Caco-2 (cell line): Measurements from ENCODE around the gene NDUFS2. TPM values are rescaled to one million over a fixed set of nuclear protein-coding genes. Genes with fewer than 3 reads are reported as not detected.

Experiments used
- BruUV-seq: library from RNA; stranded (reverse); fragments of 400-500 nt; replicated peaks from 2 replicates; lab custom pipeline; 2021; lab: Mats Ljungman, UMichigan
- CTCF ChIA-PET: fragments of 300-600 bp; sonication (Branson Sonifier 250); formaldehyde crosslinking; loops from one replicate; lab custom pipeline; 2022; ENCODE audit warnings: antibody characterized with exemption; lab: Charles Lee
- POLR2A ChIA-PET: fragments of 300-600 bp; sonication (Branson Sonifier 250); formaldehyde crosslinking; loops from one replicate; lab custom pipeline; 2022; ENCODE audit warnings: antibody characterized with exemption; lab: Charles Lee
- DNase-seq, 2 experiments: peaks; one replicate each; pipeline versions ENCODE4 v3.0.0 to v3.0.0-alpha.2; 2020 to 2022
- H3K27me3 ChIP-seq: replicated peaks from 2 replicates; pipeline ENCODE4 v1.6.0; 2011; ENCODE audit warnings: low read length; ENCODE audit not compliant: control insufficient read depth, insufficient read depth
- H3K36me3 ChIP-seq: 2 replicates; pipeline ENCODE4 v1.5.1; 2011; ENCODE audit warnings: low read length; ENCODE audit not compliant: control insufficient read depth, insufficient read depth
- H3K4me1 ChIP-seq: fragments of 250-450 bp; sonication (Bioruptor Pico); 2 replicates; pipeline ENCODE4 v1.5.1; 2020; ENCODE audit warnings: mild to moderate bottlenecking
- H3K4me3 ChIP-seq: 2 replicates; pipeline ENCODE4 v1.5.1; 2011; ENCODE audit warnings: low read depth, mild to moderate bottlenecking, control low read depth, low read length
- H3K9me3 ChIP-seq: fragments of 250-450 bp; sonication (Bioruptor Pico); 2 replicates; pipeline ENCODE4 v1.5.1; 2020; ENCODE audit warnings: mild to moderate bottlenecking, moderate library complexity
- H3K27ac Mint-ChIP-seq: one replicate; pipeline ENCODE4 v1.8.0; 2022; ENCODE audit warnings: mixed read lengths; ENCODE audit not compliant: unreplicated experiment
- H3K27me3 Mint-ChIP-seq: one replicate; pipeline ENCODE4 v1.8.0; 2022; ENCODE audit warnings: mixed read lengths; ENCODE audit not compliant: insufficient read depth, unreplicated experiment
- H3K36me3 Mint-ChIP-seq: one replicate; pipeline ENCODE4 v1.8.0; 2022; ENCODE audit warnings: mild to moderate bottlenecking, mixed read lengths; ENCODE audit not compliant: insufficient read depth, unreplicated experiment
- H3K4me1 Mint-ChIP-seq: one replicate; pipeline ENCODE4 v1.8.0; 2022; ENCODE audit warnings: low read depth, mixed read lengths; ENCODE audit not compliant: unreplicated experiment
- H3K4me3 Mint-ChIP-seq: one replicate; pipeline ENCODE4 v1.8.0; 2022; ENCODE audit warnings: mild to moderate bottlenecking, moderate library complexity, mixed read lengths; ENCODE audit not compliant: unreplicated experiment
- H3K9me3 Mint-ChIP-seq: one replicate; pipeline ENCODE4 v1.8.0; 2022; ENCODE audit warnings: mixed read lengths; ENCODE audit not compliant: unreplicated experiment
- intact Hi-C: fragments of 100-400 bp; cut with micrococcal nuclease; formaldehyde crosslinking; loops from one replicate; pipeline ENCODE4 v1.10.0; 2022; ENCODE audit not compliant: unreplicated experiment
- total RNA-seq: library from RNA; stranded (reverse); gene quantifications from 2 replicates; pipeline ENCODE4 v1.2.3, GENCODE V29; 2022
- TF ChIP-seq, protein P1 (sequence below), 2 experiments: fragments of 200-600 bp in 1 of 2; IDR thresholded peaks; 1 replicate in 1 of 2; 2 replicates in 1 of 2; pipeline versions ENCODE4 v1.5.1 to v1.8.0; 2011 to 2022; ENCODE audit warnings: antibody characterized with exemption in 1 of 2, control low read depth in 1 of 2, inconsistent platforms in 1 of 2, low read depth in 1 of 2, low read length in 1 of 2, mild to moderate bottlenecking in 1 of 2, moderate library complexity in 1 of 2; ENCODE audit not compliant: insufficient read depth in 1 of 2, severe bottlenecking in 1 of 2, unreplicated experiment in 1 of 2

Gene NDUFS2
- total RNA-seq, 1 experiment from 2014 or later, result 115 TPM

GRCh38 chr1:161161652-161162051, 40.5 kb upstream of the NDUFS2 start:
- no peaks in the 10 kb centered on the region for H3K4me1 Mint-ChIP-seq
- H3K27ac Mint-ChIP-seq, result no peak overlapping the region
- H3K4me3 Mint-ChIP-seq, result no peak overlapping the region
- Histone ChIP-seq H3K27me3 (no peaks in the 10 kb centered on the region), H3K9me3 (no peaks in the 10 kb centered on the region), H3K4me3 (no peak overlapping the region), H3K4me1 (peaks cover 10% of the 10 kb centered on the region; the same call in 1 of the 2 replicates), H3K36me3 (peaks cover 3% of the 10 kb centered on the region)
- ChIA-PET CTCF (interaction anchor here (0.8 kb wide), 1 partner anchor 16 kb away, joined by 4 read pairs; no protein-coding TSS in a partner anchor), POLR2A (no interaction called here)
- DNase-seq, result no peak
- intact Hi-C loops, result no loop called here
- H3K36me3 Mint-ChIP-seq, result peaks cover 34% of the 10 kb centered on the region
- TF ChIP-seq, protein P1, sequence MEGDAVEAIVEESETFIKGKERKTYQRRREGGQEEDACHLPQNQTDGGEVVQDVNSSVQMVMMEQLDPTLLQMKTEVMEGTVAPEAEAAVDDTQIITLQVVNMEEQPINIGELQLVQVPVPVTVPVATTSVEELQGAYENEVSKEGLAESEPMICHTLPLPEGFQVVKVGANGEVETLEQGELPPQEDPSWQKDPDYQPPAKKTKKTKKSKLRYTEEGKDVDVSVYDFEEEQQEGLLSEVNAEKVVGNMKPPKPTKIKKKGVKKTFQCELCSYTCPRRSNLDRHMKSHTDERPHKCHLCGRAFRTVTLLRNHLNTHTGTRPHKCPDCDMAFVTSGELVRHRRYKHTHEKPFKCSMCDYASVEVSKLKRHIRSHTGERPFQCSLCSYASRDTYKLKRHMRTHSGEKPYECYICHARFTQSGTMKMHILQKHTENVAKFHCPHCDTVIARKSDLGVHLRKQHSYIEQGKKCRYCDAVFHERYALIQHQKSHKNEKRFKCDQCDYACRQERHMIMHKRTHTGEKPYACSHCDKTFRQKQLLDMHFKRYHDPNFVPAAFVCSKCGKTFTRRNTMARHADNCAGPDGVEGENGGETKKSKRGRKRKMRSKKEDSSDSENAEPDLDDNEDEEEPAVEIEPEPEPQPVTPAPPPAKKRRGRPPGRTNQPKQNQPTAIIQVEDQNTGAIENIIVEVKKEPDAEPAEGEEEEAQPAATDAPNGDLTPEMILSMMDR (IDR thresholded peaks at IDR 0.05; ENCODE audit: insufficient read depth in 1 of 2, low read depth in 1 of 2, low read length in 1 of 2, severe bottlenecking in 1 of 2, unreplicated experiment in 1 of 2), result no peak
- no TSS peak for BruUV-seq
- no peaks in the 10 kb centered on the region for H3K9me3 Mint-ChIP-seq
- H3K27me3 Mint-ChIP-seq, result no peaks in the 10 kb centered on the region

DNA sequence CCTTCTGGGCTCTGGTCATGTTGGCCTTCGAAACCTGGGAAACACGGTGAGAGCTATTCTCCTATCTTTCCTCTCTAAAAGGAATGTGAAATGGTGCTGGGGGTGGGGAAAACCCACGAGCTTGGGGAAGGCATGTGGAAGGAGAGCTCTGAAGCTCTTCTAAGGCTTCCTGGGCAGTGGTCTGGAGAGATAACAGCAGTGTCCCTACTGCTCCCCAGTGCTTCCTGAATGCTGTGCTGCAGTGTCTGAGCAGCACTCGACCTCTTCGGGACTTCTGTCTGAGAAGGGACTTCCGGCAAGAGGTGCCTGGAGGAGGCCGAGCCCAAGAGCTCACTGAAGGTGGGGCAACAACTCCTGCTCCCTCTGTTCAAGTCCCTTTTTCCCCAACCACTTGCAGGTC, 40.1 kb upstream of the NDUFS2 start:
- BruUV-seq, result no TSS peak
- DNase-seq, result no peak
- Histone ChIP-seq H3K9me3 (no peaks in the 10 kb centered on the region), H3K4me3 (no peak overlapping the region), H3K4me1 (peaks cover 11% of the 10 kb centered on the region), H3K36me3 (peaks cover 3% of the 10 kb centered on the region), H3K27me3 (no peaks in the 10 kb centered on the region)
- Mint-ChIP-seq H3K36me3 (peaks cover 31% of the 10 kb centered on the region), H3K27me3 (no peaks in the 10 kb centered on the region), H3K9me3 (no peaks in the 10 kb centered on the region), H3K4me1 (no peaks in the 10 kb centered on the region), H3K27ac (no peak overlapping the region), H3K4me3 (no peak overlapping the region)
- TF ChIP-seq, protein P1 (IDR thresholded peaks at IDR 0.05; ENCODE audit: insufficient read depth in 1 of 2, low read depth in 1 of 2, low read length in 1 of 2, severe bottlenecking in 1 of 2, unreplicated experiment in 1 of 2), result no peak
- POLR2A ChIA-PET, result no interaction called here
- CTCF ChIA-PET, result no interaction called here
- intact Hi-C loops, result no loop called here

DNA sequence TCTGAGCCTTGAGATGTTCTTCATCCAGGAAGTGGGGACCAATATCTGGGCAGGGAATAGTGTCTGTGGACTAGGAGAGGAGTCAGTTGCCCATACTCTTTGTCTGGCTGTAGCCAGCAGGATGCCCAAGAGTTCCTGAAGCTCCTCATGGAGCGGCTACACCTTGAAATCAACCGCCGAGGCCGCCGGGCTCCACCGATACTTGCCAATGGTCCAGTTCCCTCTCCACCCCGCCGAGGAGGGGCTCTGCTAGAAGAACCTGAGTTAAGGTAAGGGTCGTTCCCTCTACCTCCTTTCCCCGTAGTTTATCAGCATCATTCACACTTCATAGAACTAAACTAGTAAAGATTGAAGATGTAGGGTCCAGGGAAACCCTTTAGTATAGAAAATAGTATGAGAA, 39.4 kb upstream of the NDUFS2 start:
- intact Hi-C loops, result no loop called here
- Mint-ChIP-seq H3K4me1 (no peaks in the 10 kb centered on the region), H3K9me3 (no peaks in the 10 kb centered on the region), H3K4me3 (no peak overlapping the region), H3K36me3 (peaks cover 23% of the 10 kb centered on the region), H3K27me3 (no peaks in the 10 kb centered on the region), H3K27ac (no peak overlapping the region)
- no peak for DNase-seq
- TF ChIP-seq, protein P1 (IDR thresholded peaks at IDR 0.05; ENCODE audit: insufficient read depth in 1 of 2, low read depth in 1 of 2, low read length in 1 of 2, severe bottlenecking in 1 of 2, unreplicated experiment in 1 of 2), result no peak
- no peaks in the 10 kb centered on the region for H3K9me3 ChIP-seq
- no peaks in the 10 kb centered on the region for H3K27me3 ChIP-seq
- CTCF ChIA-PET, result no interaction called here
- peaks cover 3% of the 10 kb centered on the region for H3K36me3 ChIP-seq
- BruUV-seq, result no TSS peak
- H3K4me3 ChIP-seq, result no peak overlapping the region
- peaks cover 13% of the 10 kb centered on the region for H3K4me1 ChIP-seq
- POLR2A ChIA-PET, result no interaction called here
